Stimulated activated CD8-positive, alpha-beta memory T cell treated with anti-CD3 and anti-CD28 coated beads, Interleukin-2, amount 100 ng/mL, for 1 hour (primary cell): ENCODE measurements around the gene SMAD6.

Experiments used
- DNase-seq, 2 donors: peaks; one replicate each; pipeline ENCODE4 v3.0.0-alpha.2; 2020; ENCODE audit warnings: low read depth in 2 of 2

SMAD6 gene

GRCh38 chr15:66758844-66759243 is 56.8 kb downstream of the SMAD6 start:
- DNase-seq, result no peak

- DNase-seq, result no peak
Measured at GRCh38 chr15:66760097-66760967, 58.3 kb downstream of the SMAD6 start.

- no peak for DNase-seq
Measured at GRCh38 chr15:66760968-66761725, 59.1 kb downstream of the SMAD6 start.

- no peak for DNase-seq
Measured at GRCh38 chr15:66761726-66762595, 59.9 kb downstream of the SMAD6 start.

GRCh38 chr15:66763186-66764071 is 61.4 kb downstream of the SMAD6 start:
- no peak for DNase-seq

- no peak for DNase-seq
Measured at GRCh38 chr15:66764072-66764786, 62.2 kb downstream of the SMAD6 start.

GRCh38 chr15:66765478-66766281 is 63.6 kb downstream of the SMAD6 start:
- no peak for DNase-seq

- no peak for DNase-seq
Measured at GRCh38 chr15:66766282-66767230, 64.5 kb downstream of the SMAD6 start.

- DNase-seq, result no peak
Measured at GRCh38 chr15:66767240-66767659, 65.2 kb downstream of the SMAD6 start.

GRCh38 chr15:66768987-66769386 is 67.0 kb downstream of the SMAD6 start:
- DNase-seq, result no peak

GRCh38 chr15:66770518-66771350 is 68.7 kb downstream of the SMAD6 start:
- DNase-seq, result no peak

GRCh38 chr15:66771351-66771650 is 69.3 kb downstream of the SMAD6 start:
- DNase-seq, result no peak

GRCh38 chr15:66772604-66773128 is 70.6 kb downstream of the SMAD6 start:
- no peak for DNase-seq

GRCh38 chr15:66773129-66773873 is 71.3 kb downstream of the SMAD6 start:
- DNase-seq, result no peak

GRCh38 chr15:66774001-66774814 is 72.2 kb downstream of the SMAD6 start:
- DNase-seq, result no peak
